ENCODE measurements around the gene NKIRAS2.

The NKIRAS2 gene

GRCh38 chr17:42027590-42027889 lies 7.7 kb downstream of the NKIRAS2 start:
- DNase-seq (ENCODE audit: low read depth), result no peak

GRCh38 chr17:42027961-42028790 lies 8.3 kb downstream of the NKIRAS2 start:
- no peak for DNase-seq (ENCODE audit: low read depth)

GRCh38 chr17:42028791-42029127 lies 8.9 kb downstream of the NKIRAS2 start:
- no peak for DNase-seq (ENCODE audit: low read depth)

- no peak for DNase-seq (ENCODE audit: low read depth)
Measured at GRCh38 chr17:42031584-42031983, 11.7 kb downstream of the NKIRAS2 start.

GRCh38 chr17:42034059-42034458 lies 14.2 kb downstream of the NKIRAS2 start:
- no peak for DNase-seq (ENCODE audit: low read depth)

GRCh38 chr17:42038221-42038973 lies 18.5 kb downstream of the NKIRAS2 start:
- no peak for DNase-seq (ENCODE audit: low read depth)

- no peak for DNase-seq (ENCODE audit: low read depth)
Measured at GRCh38 chr17:42039794-42040763, 20.2 kb downstream of the NKIRAS2 start.

GRCh38 chr17:42040818-42041217 lies 20.9 kb downstream of the NKIRAS2 start:
- no peak for DNase-seq (ENCODE audit: low read depth)

GRCh38 chr17:42041619-42042018 lies 21.7 kb downstream of the NKIRAS2 start:
- DNase-seq (ENCODE audit: low read depth), result no peak

- DNase-seq (ENCODE audit: low read depth), result no peak
Measured at GRCh38 chr17:42042598-42043319, 22.9 kb downstream of the NKIRAS2 start.

GRCh38 chr17:42045719-42046118 lies 25.8 kb downstream of the NKIRAS2 start:
- DNase-seq (ENCODE audit: low read depth), result no peak

GRCh38 chr17:42047343-42047742 lies 27.5 kb downstream of the NKIRAS2 start:
- DNase-seq (ENCODE audit: low read depth), result no peak

- DNase-seq (ENCODE audit: low read depth), result no peak
Measured at GRCh38 chr17:42049834-42050392, 30.0 kb downstream of the NKIRAS2 start.

GRCh38 chr17:42050393-42051012 lies 30.6 kb downstream of the NKIRAS2 start, which contains the start of gene C17orf113:
TSS of gene C17orf113 (minus strand) at chr17:42050601. CDS start at chr17:42043376, 7,225 bp downstream.
- DNase-seq (ENCODE audit: low read depth), result no peak

GRCh38 chr17:42051013-42051400 lies 31.1 kb downstream of the NKIRAS2 start:
- DNase-seq (ENCODE audit: low read depth), result no peak

- no peak for DNase-seq (ENCODE audit: low read depth)
Measured at GRCh38 chr17:42051645-42052044, 31.8 kb downstream of the NKIRAS2 start.

- no peak for DNase-seq (ENCODE audit: low read depth)
Measured at GRCh38 chr17:42052346-42052877, 32.5 kb downstream of the NKIRAS2 start.

- no peak for DNase-seq (ENCODE audit: low read depth)
Measured at GRCh38 chr17:42053731-42054500, 34.0 kb downstream of the NKIRAS2 start.

GRCh38 chr17:42055027-42055426 lies 35.1 kb downstream of the NKIRAS2 start:
- no peak for DNase-seq (ENCODE audit: low read depth)

- DNase-seq (ENCODE audit: low read depth), result no peak
Measured at GRCh38 chr17:42055496-42055895, 35.6 kb downstream of the NKIRAS2 start.

Measured in GM04504 (cell line).